AG04449 (cell line): ENCODE results near the gene NFASC.

Source experiments
- CTCF ChIA-PET: fragments of 350-600 bp; formaldehyde crosslinking; extraction: SDS; loops from one replicate; lab custom pipeline; 2021; ENCODE audit warnings: antibody characterized with exemption; lab: Yijun Ruan, JAX
- POLR2A ChIA-PET: fragments of 400-600, 350-600 bp; formaldehyde crosslinking; extraction: SDS; loops from one replicate; lab custom pipeline; 2020; ENCODE audit warnings: antibody characterized with exemption, inconsistent platforms; lab: Yijun Ruan, JAX
- DNase-seq: peaks from one replicate; pipeline ENCODE4 v3.0.0-alpha.2; 2010; ENCODE audit warnings: low read depth, low spot score
- H3K4me3 ChIP-seq: 2 replicates; pipeline ENCODE4 v1.5.1; 2011; ENCODE audit warnings: low read depth, mild to moderate bottlenecking, control low read depth, low read length
- CTCF ChIP-seq: IDR thresholded peaks from one replicate; pipeline ENCODE4 v1.5.1; 2011; ENCODE audit warnings: mild to moderate bottlenecking, moderate library complexity, low read length, control low read depth, inconsistent platforms; ENCODE audit not compliant: insufficient read depth; ENCODE audit errors: missing control alignments

NFASC gene

GRCh38 chr1:204927673-204928641 is 57.3 kb downstream of the NFASC start:
- TF ChIP-seq CTCF, result no peak
- ChIA-PET CTCF (interaction anchor here (1.1 to 10.0 kb wide), 2 partner anchors 15 to 134 kb away, joined by 3 to 98 read pairs; no protein-coding TSS in a partner anchor), POLR2A (no interaction called here)
- no peak overlapping the region for H3K4me3 ChIP-seq
- no peak for DNase-seq

DNA sequence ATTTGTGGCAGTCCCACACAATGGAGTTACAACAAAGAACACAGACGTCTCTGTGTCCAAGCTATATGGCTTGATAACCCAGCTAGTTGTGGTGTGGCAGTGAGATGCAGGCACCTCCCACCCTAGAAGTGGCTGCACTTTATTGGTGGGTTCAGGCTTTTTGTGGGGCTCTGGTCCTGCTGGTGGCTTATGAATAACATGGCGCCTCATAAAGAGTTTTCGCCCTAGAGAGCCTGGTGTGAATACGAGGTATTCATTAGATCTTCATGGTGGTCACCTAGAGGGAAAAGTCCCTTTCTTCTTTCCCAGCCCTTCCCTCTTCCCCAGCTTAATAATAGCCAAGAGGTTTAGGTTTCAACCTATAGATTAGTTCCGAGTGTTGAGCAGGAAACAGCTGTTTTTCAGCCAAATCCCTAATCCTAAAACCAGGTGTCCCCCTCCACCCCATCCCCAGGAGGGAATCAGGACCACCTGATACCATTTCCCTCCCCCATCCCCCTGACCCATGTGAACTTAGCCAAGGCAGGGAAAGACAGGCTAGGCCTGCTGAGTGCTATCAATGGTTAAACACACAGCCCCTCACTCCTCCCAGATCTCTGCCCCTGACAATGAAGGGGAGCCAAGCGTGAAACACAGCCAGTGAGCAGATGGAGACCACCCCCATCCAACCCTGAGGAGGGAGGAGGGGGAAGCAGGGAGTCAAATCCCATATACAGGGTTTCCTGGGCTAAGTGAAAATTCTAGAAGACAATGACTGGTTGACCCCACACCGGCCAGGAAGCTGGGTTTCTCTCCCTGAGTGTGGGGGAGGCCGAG is 58.2 kb downstream of the NFASC start:
- no peak for DNase-seq
- TF ChIP-seq CTCF, result no peak
- ChIA-PET CTCF (interaction anchor here (1.1 to 10.0 kb wide), 3 partner anchors 14 to 133 kb away, joined by 3 to 98 read pairs (median 35); no protein-coding TSS in a partner anchor), POLR2A (no interaction called here)
- no peak overlapping the region for H3K4me3 ChIP-seq

DNA sequence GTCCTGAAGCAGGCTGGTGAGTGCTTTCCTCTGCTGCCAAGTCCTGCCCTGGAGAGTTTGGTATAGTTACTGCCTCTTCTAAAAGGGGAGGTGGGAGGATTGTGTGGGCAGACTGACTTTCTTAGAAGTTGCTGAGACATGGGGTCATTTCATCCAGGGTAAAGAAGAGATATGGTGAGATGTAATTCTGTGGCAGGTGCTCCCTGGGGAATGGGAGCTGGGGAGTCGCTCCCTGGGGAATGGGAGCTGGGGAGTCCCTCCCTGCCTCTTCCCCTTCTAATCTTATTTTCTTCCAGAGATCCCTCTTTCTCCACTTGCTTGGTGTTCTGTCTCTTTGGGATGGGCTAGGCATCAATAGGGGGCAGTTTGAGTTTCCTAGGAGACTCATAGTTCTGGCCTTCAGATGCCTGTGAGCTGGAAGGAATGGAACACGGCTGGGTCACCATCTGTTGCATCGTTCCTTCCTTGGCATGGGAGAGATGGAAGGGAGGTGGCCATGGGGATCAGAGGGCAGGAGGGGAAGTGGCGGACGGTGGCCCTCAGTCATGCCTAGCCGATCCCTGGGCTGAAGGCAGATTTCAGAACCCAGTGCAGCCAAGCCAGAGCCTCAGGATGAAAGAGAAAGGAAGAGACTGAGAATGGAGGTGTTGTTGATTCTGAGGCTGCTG is 59.0 kb downstream of the NFASC start:
- POLR2A ChIA-PET, result no interaction called here
- no peak overlapping the region for H3K4me3 ChIP-seq
- DNase-seq, result no peak
- no peak for TF ChIP-seq CTCF
- CTCF ChIA-PET, result interaction anchor here (3.1 to 10.0 kb wide), 2 partner anchors 14 to 122 kb away, joined by 35 to 98 read pairs; no protein-coding TSS in a partner anchor

- CTCF ChIA-PET, result interaction anchor here (3.1 to 10.0 kb wide), 2 partner anchors 13 to 123 kb away, joined by 35 to 98 read pairs; no protein-coding TSS in a partner anchor
- POLR2A ChIA-PET, result no interaction called here
- no peak overlapping the region for H3K4me3 ChIP-seq
- DNase-seq, result no peak
- TF ChIP-seq CTCF, result no peak
Observed at GRCh38 chr1:204930155-204930523, 59.5 kb downstream of the NFASC start.

DNA sequence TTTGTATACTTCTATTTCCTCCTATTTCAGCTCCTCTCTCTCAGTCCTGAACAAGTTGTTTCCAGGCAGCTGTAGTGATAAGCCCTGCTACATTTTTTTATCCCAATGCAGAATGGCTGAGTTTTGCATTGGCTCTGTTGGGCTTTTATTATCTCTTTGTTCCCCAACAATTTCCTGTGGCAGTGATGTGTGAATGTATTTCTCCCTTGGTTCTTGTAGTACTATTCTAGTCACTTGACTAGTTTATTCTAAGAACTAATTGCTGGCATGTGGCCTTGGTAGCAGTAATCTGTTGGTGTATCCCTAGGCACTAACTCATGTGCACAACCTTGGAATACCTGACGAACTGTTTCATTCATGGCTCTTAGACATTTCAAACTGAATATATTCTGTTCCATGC is 60.7 kb downstream of the NFASC start:
- CTCF ChIA-PET, result interaction anchor here (1.0 to 10.0 kb wide), 3 partner anchors 9 to 124 kb away, joined by 4 to 98 read pairs (median 35); no protein-coding TSS in a partner anchor
- DNase-seq, result no peak
- TF ChIP-seq CTCF, result no peak
- no peak overlapping the region for H3K4me3 ChIP-seq
- POLR2A ChIA-PET, result no interaction called here
